Prostate gland (tissue), 2 donors: ENCODE results near the gene BAAT. TPM values are rescaled to one million over a fixed set of nuclear protein-coding genes. Genes with fewer than 3 reads are reported as not detected.

Experiments
- DNase-seq: peaks from one replicate; pipeline ENCODE4 v3.0.0-alpha.2; 2019; ENCODE audit warnings: low spot score
- H3K27ac ChIP-seq, 2 donors: fragments of 200-600 bp; sonication (generic); 2 replicates each; pipeline ENCODE4 v1.5.1; 2017 to 2019
- H3K27me3 ChIP-seq: fragments of 200-600 bp; sonication (generic); replicated peaks from 2 replicates; pipeline ENCODE4 v1.5.1; 2019; ENCODE audit not compliant: insufficient read depth
- H3K36me3 ChIP-seq, 2 donors: fragments of 200-600 bp; sonication (generic); 1 replicate in 1 of 2; 2 replicates in 1 of 2; pipeline versions ENCODE4 v1.5.1 to v1.8.1; 2017 to 2019
- H3K4me1 ChIP-seq: fragments of 200-600 bp; sonication (generic); replicated peaks from 2 replicates; pipeline ENCODE4 v1.5.1; 2019
- H3K4me3 ChIP-seq, 2 donors: fragments of 200-600 bp; sonication (generic); 2 replicates each; pipeline ENCODE4 v1.5.1; 2017 to 2019
- H3K9me3 ChIP-seq: fragments of 200-600 bp; sonication (generic); 2 replicates; pipeline ENCODE4 v1.5.1; 2017
- POLR2A ChIP-seq: fragments of 450-650 bp; IDR thresholded peaks from one replicate; pipeline ENCODE4 v1.6.1; 2016; ENCODE audit warnings: antibody characterized with exemption, mild to moderate bottlenecking
- POLR2AphosphoS5 ChIP-seq: sonication (generic); formaldehyde crosslinking; IDR thresholded peaks from one replicate; pipeline ENCODE4 v1.6.1; 2017; ENCODE audit warnings: antibody characterized with exemption
- WGBS: methylation state at CpG from one replicate; pipeline ENCODE4 v1.1.5; 2018; 5-methylcytosine and 5-hydroxymethylcytosine counted together
- intact Hi-C: fragments of 100-400 bp; cut with DNase I; formaldehyde crosslinking; loops from one replicate; pipeline ENCODE4 v1.14.2; 2022
- total RNA-seq, 2 donors: library from RNA; depleted of rRNA; stranded (reverse); fragments of >200 nt; gene quantifications; one replicate each; pipeline ENCODE4 v1.1.0, GENCODE V29; 2016
- TF ChIP-seq, protein P1 (sequence below), 4 experiments: fragments of 200-600 bp in 2 of 4; fragments of 450-650 bp in 2 of 4; sonication (generic) in 2 of 4; IDR thresholded peaks; 1 replicate in 3 of 4; 2 replicates in 1 of 4; pipeline ENCODE4 v1.5.1; 2016 to 2019; ENCODE audit warnings: antibody characterized with exemption in 4 of 4, mild to moderate bottlenecking in 2 of 4, moderate library complexity in 2 of 4

Gene BAAT
- total RNA-seq, 2 donors from 2014 or later = not detected

DNA sequence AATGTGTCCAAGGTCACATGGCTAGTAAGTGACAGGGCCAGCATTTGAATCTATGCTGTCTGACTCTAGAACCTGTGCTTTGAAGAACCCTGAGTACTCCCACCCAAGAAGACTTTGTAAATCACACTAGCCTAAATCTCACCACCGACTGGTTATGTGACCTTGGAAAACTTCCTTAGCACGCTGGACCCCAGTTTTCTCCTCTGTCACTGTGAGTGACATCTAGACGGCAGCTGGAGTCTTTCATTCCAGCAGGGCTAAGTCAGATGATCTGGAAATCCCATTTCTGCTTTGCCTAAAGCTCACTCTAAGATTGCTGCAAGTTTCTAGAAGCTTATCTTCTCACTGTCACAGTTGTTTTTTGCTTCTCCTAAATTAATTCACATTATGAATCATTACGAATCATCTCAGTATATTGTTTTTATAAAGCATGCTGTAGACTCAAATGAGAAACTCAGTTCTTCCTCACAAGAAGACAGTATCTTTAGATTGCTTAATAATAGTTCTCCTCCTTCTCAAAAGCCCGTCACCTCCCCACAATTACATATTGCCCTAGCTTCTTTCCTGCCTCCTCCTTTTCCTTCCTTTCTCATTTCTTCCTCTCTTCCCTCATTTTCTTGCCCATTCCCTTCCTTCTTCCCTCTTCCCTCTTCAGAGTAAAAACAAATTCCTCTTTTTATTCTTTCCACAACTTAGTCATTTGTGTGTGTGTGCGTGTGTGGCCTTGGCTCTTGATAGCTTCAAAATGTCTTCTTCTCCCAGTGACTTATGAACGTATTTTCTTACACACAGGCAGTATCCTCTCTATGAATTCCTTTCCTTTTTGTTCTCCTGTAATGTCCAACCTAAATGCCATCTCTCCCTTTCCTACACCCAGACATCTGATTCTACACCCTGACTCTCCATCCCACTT is 34.0 kb upstream of the BAAT start:
- Histone ChIP-seq H3K27me3 (no peaks in the 10 kb centered on the region), H3K4me3 (no peak overlapping the region), H3K27ac (no peak overlapping the region), H3K4me1 (no peaks in the 10 kb centered on the region), H3K9me3 (no peaks in the 10 kb centered on the region), H3K36me3 (no peaks in the 10 kb centered on the region)
- WGBS = 85% methylated on average over 7 of the region's 7 CpGs
- no peak for DNase-seq
- intact Hi-C loops = no loop called here
- TF ChIP-seq POLR2AphosphoS5 = no peak
- TF ChIP-seq POLR2A = no peak
- TF ChIP-seq, protein P1, sequence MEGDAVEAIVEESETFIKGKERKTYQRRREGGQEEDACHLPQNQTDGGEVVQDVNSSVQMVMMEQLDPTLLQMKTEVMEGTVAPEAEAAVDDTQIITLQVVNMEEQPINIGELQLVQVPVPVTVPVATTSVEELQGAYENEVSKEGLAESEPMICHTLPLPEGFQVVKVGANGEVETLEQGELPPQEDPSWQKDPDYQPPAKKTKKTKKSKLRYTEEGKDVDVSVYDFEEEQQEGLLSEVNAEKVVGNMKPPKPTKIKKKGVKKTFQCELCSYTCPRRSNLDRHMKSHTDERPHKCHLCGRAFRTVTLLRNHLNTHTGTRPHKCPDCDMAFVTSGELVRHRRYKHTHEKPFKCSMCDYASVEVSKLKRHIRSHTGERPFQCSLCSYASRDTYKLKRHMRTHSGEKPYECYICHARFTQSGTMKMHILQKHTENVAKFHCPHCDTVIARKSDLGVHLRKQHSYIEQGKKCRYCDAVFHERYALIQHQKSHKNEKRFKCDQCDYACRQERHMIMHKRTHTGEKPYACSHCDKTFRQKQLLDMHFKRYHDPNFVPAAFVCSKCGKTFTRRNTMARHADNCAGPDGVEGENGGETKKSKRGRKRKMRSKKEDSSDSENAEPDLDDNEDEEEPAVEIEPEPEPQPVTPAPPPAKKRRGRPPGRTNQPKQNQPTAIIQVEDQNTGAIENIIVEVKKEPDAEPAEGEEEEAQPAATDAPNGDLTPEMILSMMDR (IDR thresholded peaks at IDR 0.05) = no peak

DNA sequence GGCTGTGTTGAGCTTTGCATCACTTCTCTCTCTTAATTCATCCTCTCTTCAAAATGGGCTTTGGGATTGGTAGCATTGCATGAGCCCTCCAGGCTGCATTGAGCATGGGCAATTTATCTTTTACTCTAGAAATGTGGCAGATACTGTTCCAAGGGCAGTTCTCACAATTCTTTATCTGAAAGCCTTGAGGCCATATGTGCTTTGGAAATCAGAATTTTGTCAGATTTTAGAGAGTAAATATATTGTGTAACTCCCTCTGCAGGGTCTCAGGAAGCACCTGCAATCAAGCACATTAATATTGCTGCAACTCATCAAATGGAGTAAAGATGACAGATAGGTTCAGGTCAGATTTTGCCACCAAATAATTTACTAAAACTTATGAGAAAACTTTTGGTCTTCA is 33.2 kb upstream of the BAAT start:
- H3K4me1 ChIP-seq = no peaks in the 10 kb centered on the region
- intact Hi-C loops = no loop called here
- no peak for TF ChIP-seq POLR2AphosphoS5
- no peak for TF ChIP-seq POLR2A
- TF ChIP-seq, protein P1 (IDR thresholded peaks at IDR 0.05) = no peak
- no peaks in the 10 kb centered on the region for H3K27me3 ChIP-seq
- no peaks in the 10 kb centered on the region for H3K9me3 ChIP-seq
- no peak for DNase-seq
- H3K4me3 ChIP-seq = no peak overlapping the region
- no peaks in the 10 kb centered on the region for H3K36me3 ChIP-seq
- H3K27ac ChIP-seq = no peak overlapping the region

DNA sequence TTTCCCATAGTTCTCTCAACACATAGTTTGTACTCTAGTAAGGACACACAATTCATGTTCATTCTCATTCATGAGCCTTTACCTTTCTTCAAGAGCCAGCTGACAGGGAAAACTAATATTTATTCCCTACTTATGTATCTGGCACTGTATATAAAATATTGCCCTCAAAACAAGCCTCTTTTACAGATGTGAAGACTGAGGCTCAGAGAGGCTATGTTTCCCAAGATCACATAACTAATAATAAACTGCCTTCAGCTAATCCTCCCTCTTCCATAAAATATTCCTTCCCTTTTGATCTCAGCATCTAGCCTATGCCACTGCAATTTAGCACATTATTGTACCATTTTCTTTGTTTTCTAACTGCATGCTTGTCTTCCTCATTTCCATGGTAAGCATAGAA is 32.6 kb upstream of the BAAT start:
- no peak for DNase-seq
- Histone ChIP-seq H3K36me3 (no peaks in the 10 kb centered on the region), H3K4me1 (no peaks in the 10 kb centered on the region), H3K27me3 (no peaks in the 10 kb centered on the region), H3K27ac (no peak overlapping the region), H3K9me3 (no peaks in the 10 kb centered on the region), H3K4me3 (no peak overlapping the region)
- intact Hi-C loops = no loop called here
- TF ChIP-seq, protein P1 (IDR thresholded peaks at IDR 0.05) = no peak
- TF ChIP-seq POLR2A = no peak
- no peak for TF ChIP-seq POLR2AphosphoS5

DNA sequence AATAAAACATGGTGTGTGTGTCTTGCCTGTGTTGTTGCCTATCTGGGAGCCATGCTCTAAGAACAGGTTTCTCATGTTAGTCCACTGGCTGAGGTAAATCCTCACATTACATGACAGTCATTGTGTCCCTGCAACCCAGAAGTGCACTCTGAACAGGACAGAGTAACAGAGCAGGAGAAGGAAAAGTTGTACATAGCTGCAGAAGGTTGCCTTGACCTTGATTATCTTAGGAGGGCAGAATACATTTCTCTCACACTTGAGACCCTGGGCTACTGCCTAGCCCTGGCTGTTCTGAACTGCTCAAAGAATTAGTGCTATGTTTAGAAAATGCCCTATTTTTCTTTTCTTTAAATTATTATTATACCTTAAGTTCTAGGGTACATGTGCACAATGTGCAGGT is 30.8 kb upstream of the BAAT start:
- no peak for DNase-seq
- Histone ChIP-seq H3K27me3 (no peaks in the 10 kb centered on the region), H3K36me3 (no peaks in the 10 kb centered on the region), H3K9me3 (no peaks in the 10 kb centered on the region), H3K27ac (no peak overlapping the region), H3K4me1 (no peaks in the 10 kb centered on the region), H3K4me3 (no peak overlapping the region)
- TF ChIP-seq, protein P1 (IDR thresholded peaks at IDR 0.05) = no peak
- no peak for TF ChIP-seq POLR2A
- intact Hi-C loops = no loop called here

DNA sequence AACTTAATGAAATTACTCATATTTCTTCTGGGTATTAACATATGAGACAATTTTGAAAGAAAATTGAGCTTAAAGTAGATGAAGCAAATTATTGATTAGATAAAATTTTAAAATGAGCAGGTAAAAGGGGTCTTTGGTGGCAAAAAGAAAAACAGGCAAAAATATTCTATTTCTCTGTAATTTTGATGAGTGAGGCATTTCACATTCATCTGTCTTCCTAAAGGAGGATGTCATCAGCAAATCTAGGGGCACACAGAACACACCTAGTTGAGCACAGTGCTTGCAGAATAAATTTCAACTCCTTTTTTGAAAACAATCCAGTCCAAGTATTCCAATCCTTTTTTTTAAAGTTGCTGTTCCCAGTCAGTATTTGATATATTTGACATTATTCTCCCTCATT is 30.0 kb upstream of the BAAT start:
- Histone ChIP-seq H3K4me3 (no peak overlapping the region), H3K4me1 (no peaks in the 10 kb centered on the region), H3K9me3 (no peaks in the 10 kb centered on the region), H3K27ac (no peak overlapping the region), H3K27me3 (no peaks in the 10 kb centered on the region), H3K36me3 (no peaks in the 10 kb centered on the region)
- no peak for TF ChIP-seq POLR2A
- TF ChIP-seq, protein P1 (IDR thresholded peaks at IDR 0.05) = no peak
- no peak for TF ChIP-seq POLR2AphosphoS5
- no peak for DNase-seq
- intact Hi-C loops = no loop called here
